Activated CD8-positive, alpha-beta memory T cell treated with anti-CD3 and anti-CD28 coated beads for 24 hours (primary cell): ENCODE data around the gene FAAH.

Source experiments
- DNase-seq: peaks from one replicate; pipeline ENCODE4 v3.0.0-alpha.2; 2020

The FAAH gene

DNA sequence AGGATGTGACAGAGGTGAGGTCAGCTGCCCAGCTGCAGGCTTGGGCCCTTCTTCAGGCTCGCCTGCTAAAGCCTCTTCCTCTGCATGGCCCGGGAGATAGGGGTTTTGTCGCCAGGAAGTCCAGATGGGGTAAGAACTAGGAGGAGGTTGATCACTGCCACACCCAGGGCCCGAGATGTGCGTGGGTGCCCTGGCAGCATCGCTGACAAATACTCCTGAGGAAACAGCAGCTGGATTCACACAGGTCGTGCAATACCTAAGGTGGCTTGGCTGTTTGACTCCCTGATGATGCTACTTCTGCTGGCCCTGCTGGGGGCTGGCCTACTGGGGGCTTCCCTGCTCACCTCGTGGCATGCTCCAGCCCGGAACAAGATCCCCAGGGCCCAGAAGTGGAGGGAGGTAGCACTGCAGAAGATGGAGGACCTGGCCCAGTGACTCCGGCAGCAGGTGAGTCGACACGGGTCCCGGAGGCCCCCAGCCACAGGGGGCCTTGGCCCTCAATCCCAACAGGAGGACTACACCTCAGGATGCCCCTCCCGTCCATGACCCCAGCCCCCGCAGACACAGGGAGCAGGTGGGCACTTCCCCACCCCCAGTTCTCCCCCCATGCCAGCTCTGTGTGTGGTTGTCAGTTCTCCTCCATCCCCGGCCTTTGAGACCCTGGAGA, 29.6 kb downstream of the FAAH start:
- no peak for DNase-seq

- DNase-seq: no peak
Measured at GRCh38 chr1:46424730-46425129, 30.6 kb downstream of the FAAH start.

- no peak for DNase-seq
Measured at GRCh38 chr1:46425726-46426125, 31.6 kb downstream of the FAAH start.

DNA sequence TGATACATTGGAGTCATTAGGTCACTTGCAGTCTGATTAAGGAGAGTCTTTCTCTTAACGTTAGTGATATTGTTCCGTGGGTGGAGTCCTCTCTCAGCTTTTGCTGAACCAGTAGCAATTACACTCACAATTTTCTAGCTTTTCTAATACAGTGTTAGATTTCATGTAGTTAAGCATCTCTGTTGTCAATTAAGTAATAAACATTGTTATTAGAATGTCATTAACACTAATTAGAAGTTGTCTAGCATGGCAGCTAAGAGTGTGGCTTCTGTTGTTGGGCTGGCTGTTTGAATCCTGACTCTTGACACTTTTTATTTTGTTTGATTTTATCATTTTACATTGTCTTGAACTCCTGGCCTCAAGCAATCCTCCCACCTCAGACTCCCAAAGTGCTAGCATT, 33.4 kb downstream of the FAAH start:
- no peak for DNase-seq

DNA sequence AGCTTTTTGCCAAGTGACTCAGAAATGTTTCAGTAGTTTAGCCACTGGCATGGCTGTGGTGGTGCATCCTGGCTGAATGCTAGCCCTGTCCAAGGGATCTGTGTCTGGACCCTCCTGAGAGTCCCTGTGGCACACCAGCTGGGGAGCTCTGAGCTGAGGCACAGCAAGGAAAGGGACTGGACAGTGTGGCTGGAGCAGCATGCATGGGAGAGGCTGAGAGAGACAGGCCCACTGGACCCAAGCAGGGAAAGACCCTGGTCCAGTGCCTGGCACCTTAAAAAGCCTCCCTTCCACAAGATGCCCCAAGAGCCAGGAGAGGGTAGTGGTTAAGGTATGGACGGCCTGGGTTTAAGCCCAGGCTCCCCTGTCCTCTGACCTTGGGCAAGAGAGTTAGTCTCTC, 35.3 kb downstream of the FAAH start:
- no peak for DNase-seq

DNA sequence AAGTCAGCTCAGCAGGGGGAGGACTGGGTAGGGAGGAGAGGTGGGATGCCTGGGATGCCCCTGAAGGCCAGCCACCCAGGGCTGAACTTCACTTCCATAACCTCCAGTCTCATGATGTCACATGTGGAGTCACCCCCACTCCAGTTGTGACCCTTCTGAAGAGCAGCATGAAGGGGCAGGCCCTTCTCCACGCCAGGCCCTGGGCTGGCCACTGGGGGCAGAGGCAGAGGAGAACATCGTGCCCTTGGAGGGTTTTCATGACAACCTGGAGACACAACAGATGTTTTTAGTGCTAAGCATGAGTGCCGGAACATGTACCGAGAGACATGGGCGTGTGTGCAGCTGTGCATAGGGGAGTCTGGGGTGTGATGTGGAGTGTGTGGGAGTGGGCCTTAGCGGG, 37.6 kb downstream of the FAAH start:
- DNase-seq: no peak

DNA sequence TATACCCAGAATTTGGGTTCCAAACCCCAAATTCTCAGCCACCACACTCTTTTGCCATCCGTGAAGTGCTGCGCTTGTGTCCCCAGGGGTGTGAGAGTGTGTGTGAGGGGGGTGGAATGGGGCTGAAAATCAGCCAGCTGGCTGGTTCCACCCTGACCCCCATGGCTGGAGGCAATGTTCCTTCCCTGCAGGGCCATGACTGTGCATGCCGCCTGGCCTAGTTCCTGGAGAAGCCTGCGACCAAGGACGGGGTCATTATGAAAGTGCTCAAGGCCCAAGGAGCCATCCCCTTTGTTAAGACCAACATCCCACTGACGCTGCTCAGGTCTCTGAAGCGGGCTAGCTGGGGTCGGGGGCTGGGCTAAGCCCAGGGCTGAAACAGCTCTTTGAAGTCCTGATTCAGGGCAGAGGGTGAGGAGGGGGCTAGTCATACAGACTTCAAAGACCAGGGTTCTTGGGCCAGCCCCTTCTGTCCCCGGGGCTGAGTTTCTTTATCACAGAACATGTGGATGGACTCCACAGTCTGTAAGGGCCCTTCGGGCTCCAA, 38.7 kb downstream of the FAAH start:
- no peak for DNase-seq

DNA sequence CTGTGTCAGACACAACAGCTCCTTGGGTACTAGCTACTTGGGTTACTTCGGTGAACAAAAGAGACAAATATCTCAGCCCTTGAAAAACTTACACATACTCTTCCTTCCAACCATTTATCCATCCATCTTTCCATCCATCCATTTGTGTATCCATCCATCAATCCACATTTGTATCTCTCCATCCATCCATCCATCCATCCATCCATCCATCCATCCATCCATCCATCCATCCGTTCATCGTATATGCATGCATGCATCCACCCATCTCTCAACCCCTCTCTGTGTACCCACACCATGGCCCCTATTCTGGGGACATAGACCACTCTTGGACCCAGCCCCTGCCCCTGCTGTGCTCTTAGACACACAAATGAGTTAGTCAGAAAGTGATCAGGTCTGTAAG, 40.2 kb downstream of the FAAH start:
- no peak for DNase-seq

- no peak for DNase-seq
Measured at GRCh38 chr1:46436844-46437243, 42.7 kb downstream of the FAAH start.

DNA sequence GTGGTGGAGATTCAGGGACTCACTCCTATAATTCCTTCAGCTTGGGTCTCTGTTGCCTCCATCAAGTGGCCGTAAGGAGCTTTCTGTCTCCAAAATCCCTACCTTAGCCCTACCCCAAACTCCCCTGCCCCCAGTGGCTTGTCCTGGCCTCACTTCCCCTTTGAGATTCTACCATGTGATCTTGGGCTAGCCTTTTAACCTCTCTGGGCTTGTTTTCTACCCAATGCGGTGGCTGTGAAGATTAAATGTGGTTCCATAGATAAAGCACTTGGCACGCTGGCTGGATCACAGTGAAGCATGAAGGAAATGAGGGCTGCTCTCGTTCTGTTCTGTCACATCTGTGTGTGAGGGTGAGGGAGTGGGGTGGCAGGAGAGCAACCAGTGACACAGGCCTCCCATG, 43.6 kb downstream of the FAAH start:
- DNase-seq: no peak

DNA sequence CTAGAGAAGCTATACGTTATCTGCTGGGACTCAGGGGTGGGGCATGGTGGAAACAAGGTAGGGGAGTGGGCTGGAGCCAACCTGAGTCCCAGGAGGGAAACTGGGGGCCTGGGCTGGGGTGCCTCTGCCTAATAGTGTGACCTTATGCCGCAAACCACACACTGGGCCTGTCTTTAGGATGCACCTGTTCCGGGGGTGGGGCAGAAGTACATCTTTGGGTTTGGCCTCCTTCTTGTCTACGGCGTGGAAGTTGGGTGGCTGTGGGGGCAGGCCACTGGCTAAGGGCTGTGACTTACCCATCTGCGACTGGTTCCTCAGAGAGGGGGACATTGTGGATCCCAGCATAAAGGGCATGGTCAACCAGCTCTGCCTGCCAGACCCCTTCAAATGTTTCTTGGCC, 44.2 kb downstream of the FAAH start:
- DNase-seq: no peak

DNA sequence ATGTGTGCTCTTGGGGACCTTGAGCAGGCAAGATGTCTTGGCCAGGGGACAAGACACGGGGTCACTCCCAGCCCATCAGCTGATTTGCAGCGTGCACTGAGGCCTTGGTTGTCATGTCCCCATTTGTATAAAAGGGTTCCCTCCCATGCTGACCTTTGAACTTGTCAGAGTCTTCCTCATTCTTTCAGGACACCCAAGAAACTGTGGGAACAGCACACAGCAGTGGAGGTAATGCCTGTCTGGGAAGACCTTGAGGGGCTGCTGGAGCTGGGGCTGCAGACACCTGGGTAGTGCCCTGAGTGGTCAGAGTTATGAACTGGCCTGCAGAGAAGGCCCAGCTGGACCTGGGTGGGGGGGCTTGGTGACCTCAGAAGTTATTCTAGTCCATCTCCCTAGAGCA, 46.4 kb downstream of the FAAH start:
- no peak for DNase-seq

- DNase-seq: peak; percentile 91
Measured at GRCh38 chr1:46442317-46443161, 48.4 kb downstream of the FAAH start.

GRCh38 chr1:46444466-46444865, 50.3 kb downstream of the FAAH start:
- no peak for DNase-seq

GRCh38 chr1:46445773-46446256, 51.7 kb downstream of the FAAH start:
- DNase-seq: no peak

- DNase-seq: peak; percentile 91
Measured at GRCh38 chr1:46446646-46447498, 52.8 kb downstream of the FAAH start.

DNA sequence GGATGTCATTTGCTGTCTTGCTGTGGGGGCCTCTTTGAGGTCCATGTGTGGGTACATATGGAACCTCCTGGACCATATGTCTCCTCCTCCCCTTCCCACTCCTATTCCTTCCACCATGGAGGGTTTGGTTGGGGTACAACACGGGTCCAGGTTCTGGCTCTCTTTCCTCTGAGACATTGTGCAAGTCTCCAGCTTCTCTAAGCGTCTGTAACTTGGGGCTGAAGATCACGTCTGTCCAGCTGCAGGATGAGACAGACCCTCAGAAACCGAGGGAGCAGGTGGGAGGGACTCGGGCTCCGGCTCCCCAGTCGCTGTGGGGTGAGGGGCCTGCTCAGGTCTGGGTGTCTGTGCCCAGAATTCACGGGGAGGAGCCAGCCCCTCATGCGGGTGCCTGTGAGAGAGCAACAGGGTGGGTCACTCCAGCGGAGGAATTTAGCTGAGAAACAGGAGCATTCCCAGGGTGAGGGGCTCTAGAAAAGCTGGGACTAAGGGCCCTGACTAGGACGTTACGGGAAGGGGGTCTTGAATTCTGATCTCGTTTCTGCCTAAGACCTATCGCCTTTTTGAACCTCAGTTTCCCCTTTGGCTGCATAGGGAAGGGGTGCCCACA, 53.5 kb downstream of the FAAH start:
- DNase-seq: no peak

GRCh38 chr1:46448109-46448911, 54.2 kb downstream of the FAAH start:
- no peak for DNase-seq

DNA sequence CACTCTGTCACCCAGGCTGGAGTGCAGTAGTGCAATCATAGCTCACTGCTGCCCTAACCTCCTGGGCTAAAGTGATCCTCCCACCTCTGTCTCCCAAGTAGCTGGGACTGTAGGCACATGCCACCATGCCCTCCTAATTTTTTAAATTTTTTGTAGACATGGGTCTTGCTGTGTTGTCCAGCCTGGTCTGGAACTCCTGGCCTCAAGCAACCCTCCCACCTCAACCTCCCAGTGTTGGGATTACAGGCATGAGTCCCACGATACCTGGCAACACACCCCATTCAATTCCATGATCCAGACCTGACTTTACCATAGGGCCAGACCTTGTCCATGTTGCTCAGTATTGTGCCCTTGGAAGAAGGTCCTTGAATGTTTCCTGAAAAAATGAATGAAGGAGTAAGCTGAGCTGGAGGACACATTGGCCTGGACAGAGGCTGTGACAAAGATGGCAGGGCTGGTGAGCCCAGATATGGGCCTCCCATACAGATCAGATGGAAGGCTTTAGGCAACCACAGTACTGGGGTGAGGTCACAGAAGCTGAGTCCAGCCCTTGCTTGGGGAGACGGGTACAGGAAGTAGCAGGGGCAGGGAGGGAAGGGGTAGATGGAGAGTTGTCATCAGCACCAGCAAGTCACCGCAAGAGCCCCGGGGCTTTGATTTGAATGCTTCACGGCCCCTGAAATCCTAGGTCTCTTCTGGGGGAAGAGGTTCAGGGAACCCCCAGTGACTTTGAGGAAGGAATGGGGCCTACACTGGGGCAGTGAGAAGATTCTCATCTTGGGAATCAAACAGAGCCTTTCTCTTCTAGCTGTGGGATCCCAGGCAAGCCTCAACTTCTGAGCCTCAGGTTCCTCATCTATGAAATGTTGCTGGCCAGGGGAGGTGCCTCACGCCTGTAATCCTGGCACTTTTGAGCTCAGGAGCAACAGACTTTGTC, 55.4 kb downstream of the FAAH start:
- no peak for DNase-seq

GRCh38 chr1:46450160-46450517, 56.0 kb downstream of the FAAH start:
- DNase-seq: no peak
